ENCODE data around the gene AKAP6.

The AKAP6 gene

DNA sequence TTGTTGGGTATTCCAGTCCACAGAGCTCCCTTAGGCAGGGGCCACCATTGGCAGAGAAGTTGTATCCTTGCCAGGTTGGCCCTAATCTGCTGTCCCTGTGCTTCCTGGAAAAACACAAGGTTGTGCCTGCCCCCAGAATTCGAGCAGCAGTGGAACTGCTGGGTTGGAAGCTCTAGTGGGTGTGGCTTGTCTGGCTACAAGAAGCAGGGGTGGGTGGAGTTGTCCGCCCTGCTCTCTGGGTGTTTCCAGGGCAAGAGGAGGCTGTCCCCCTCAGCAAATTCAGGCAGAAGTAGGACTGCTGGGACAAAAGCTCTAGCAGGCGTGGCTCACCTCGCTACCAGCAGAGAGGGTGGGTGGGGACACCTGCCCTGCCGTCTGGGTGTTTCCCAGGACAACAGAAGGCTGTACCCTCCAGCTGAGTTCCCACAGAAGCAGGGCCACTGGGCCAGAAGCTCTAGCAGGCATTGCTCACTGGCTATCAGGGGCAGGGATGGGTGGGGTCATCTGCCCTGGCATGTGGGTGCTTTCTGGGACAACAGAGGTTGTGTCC is 536.8 kb downstream of the AKAP6 start:
- DNase-seq = no peak

DNA sequence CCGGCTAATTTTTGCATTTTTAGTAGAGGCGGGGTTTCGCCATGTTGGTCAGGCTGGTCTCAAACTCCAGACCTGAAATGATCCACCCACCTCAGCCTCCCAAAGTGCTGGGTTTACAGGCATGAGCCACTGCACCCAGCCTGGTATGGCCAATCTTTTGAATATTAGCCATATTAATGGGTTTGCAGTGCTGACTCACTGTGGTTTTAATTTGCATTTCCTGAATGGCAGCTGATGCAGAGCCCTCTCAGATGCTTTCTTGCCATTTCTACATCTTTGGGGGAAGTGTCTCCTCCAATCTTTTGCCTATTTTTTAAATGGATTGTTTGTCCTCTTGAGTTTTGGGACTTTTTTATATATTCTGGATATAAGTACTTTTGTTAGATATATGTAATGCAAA is 554.1 kb downstream of the AKAP6 start:
- no peak for DNase-seq

All from left hindlimb (tissue), 1 donor.